PC-9 (cell line): ENCODE results near the gene ZNF839.
A peak's percentile ranks its signal among the peaks of the same experiment; 100 is the strongest.

Source experiments
- CTCF ChIP-seq: fragments of 200-600 bp; sonication (generic); conservative IDR thresholded peaks from 2 replicates; pipeline ENCODE4 v1.6.1; 2017; ENCODE audit warnings: mixed run types, antibody characterized with exemption, mild to moderate bottlenecking, moderate library complexity
- EZH2 ChIP-seq: fragments of 200-600 bp; sonication (generic); IDR thresholded peaks from 2 replicates; pipeline ENCODE4 v1.8.0; 2017; ENCODE audit warnings: antibody characterized with exemption, low read depth

- peak; percentile 43 for TF ChIP-seq CTCF
- no peak for TF ChIP-seq EZH2
These were observed 2.6 kb upstream of the ZNF839 start for GRCh38 chr14:102316743-102317563.
